Esophagus muscularis mucosa (tissue), 4 donors: ENCODE data around the gene SMCHD1. TPM values are rescaled to one million over a fixed set of nuclear protein-coding genes. Genes with fewer than 3 reads are reported as not detected.

Experiments
- DNase-seq: peaks from one replicate; pipeline ENCODE4 v3.0.0-alpha.2; 2017; ENCODE audit errors: extremely low spot score
- H3K27ac ChIP-seq, 4 donors: fragments of 200-600 bp; sonication (generic); replicated peaks in 1 of 4; 1 replicate in 3 of 4; 2 replicates in 1 of 4; pipeline ENCODE4 v1.5.1; 2016 to 2019; ENCODE audit warnings: mild to moderate bottlenecking in 1 of 4
- H3K27me3 ChIP-seq, 4 donors: fragments of 200-600 bp; sonication (generic); one replicate each; pipeline versions ENCODE4 v1.5.1 to v1.6.0; 2016 to 2019
- H3K36me3 ChIP-seq, 4 donors: fragments of 200-600 bp; sonication (generic); one replicate each; pipeline ENCODE4 v1.5.1; 2016 to 2019
- H3K4me1 ChIP-seq, 4 donors: fragments of 200-600 bp; sonication (generic); one replicate each; pipeline ENCODE4 v1.5.1; 2016 to 2019
- H3K4me3 ChIP-seq, 4 donors: fragments of 200-600 bp; sonication (generic); 1 replicate in 2 of 4; 2 replicates in 2 of 4; pipeline ENCODE4 v1.5.1; 2016 to 2019; ENCODE audit warnings: mild to moderate bottlenecking in 4 of 4, moderate library complexity in 1 of 4
- H3K9me3 ChIP-seq, 4 donors: fragments of 200-600 bp; sonication (generic); 1 replicate in 3 of 4; 2 replicates in 1 of 4; pipeline ENCODE4 v1.5.1; 2016 to 2019
- CTCF ChIP-seq, 3 experiments: fragments of 200-600 bp in 2 of 3; fragments of 450-650 bp in 1 of 3; sonication (generic) in 2 of 3; IDR thresholded peaks; one replicate each; pipeline ENCODE4 v1.5.1; 2017 to 2019; ENCODE audit warnings: antibody characterized with exemption in 3 of 3, mild to moderate bottlenecking in 2 of 3, moderate library complexity in 1 of 3
- EP300 ChIP-seq: sonication (generic); formaldehyde crosslinking; IDR thresholded peaks from one replicate; pipeline ENCODE4 v1.6.1; 2017; ENCODE audit warnings: antibody characterized with exemption
- POLR2A ChIP-seq: fragments of 450-650 bp; IDR thresholded peaks from one replicate; pipeline ENCODE4 v1.6.1; 2017; ENCODE audit warnings: antibody characterized with exemption, moderate library complexity, mild to moderate bottlenecking, low read depth
- POLR2AphosphoS5 ChIP-seq, 2 donors: sonication (generic); formaldehyde crosslinking; IDR thresholded peaks; one replicate each; pipeline ENCODE4 v1.6.1; 2017; ENCODE audit warnings: antibody characterized with exemption in 2 of 2
- WGBS: methylation state at CpG from one replicate; pipeline ENCODE4 v1.1.5; 2018; 5-methylcytosine and 5-hydroxymethylcytosine counted together
- intact Hi-C: fragments of 100-400 bp; cut with DNase I; formaldehyde crosslinking; loops from one replicate; pipeline ENCODE4 v1.15.1; 2023
- total RNA-seq, 4 donors: library from RNA; depleted of rRNA; stranded (reverse); fragments of >200 nt; gene quantifications; one replicate each; pipeline versions ENCODE4 v1.1.0 to v1.2.1, GENCODE V29; 2016

SMCHD1 gene
- total RNA-seq, 4 donors from 2014 or later, result 47.9 to 62.3 (median 58.2) TPM

GRCh38 chr18:2635586-2635985, 19.9 kb upstream of the SMCHD1 start:
- Histone ChIP-seq H3K27me3 (no peaks in the 10 kb centered on the region), H3K9me3 (no peaks in the 10 kb centered on the region), H3K27ac (peak overlapping the region; percentile 62 to 77 (median 70)), H3K36me3 (no peaks in the 10 kb centered on the region), H3K4me3 (no peak overlapping the region), H3K4me1 (peaks cover 0 to 14% (median 7%) of the 10 kb centered on the region in 4 donors)
- intact Hi-C loops, result no loop called here
- no peak for DNase-seq
- 73% methylated on average over 1 of the region's 1 CpG for WGBS
- TF ChIP-seq POLR2AphosphoS5 (IDR thresholded peaks at IDR 0.05), result no peak
- no peak for TF ChIP-seq EP300

- Histone ChIP-seq H3K27me3 (no peaks in the 10 kb centered on the region), H3K4me3 (peak overlapping the region in 1 of 4 donors; percentile 34), H3K36me3 (no peaks in the 10 kb centered on the region), H3K9me3 (no peaks in the 10 kb centered on the region), H3K27ac (peak overlapping the region; percentile 62 to 77 (median 70)), H3K4me1 (peaks cover 3 to 14% (median 7%) of the 10 kb centered on the region in 4 donors)
- TF ChIP-seq POLR2AphosphoS5 (IDR thresholded peaks at IDR 0.05) (no peak), CTCF (IDR thresholded peaks at IDR 0.05) (no peak)
- WGBS, result 57% methylated on average over 9 of the region's 9 CpGs
- no peak for DNase-seq
- intact Hi-C loops, result no loop called here
Observed at GRCh38 chr18:2636126-2636631, 19.3 kb upstream of the SMCHD1 start.

GRCh38 chr18:2641638-2642037, 13.9 kb upstream of the SMCHD1 start:
- WGBS, result 28% methylated on average over 2 of the region's 2 CpGs
- H3K9me3 ChIP-seq, result no peaks in the 10 kb centered on the region
- H3K4me3 ChIP-seq, result peak overlapping the region in 3 of 4 donors; percentile 9 to 13 (median 11)
- peaks cover 0 to 3% (median 0%) of the 10 kb centered on the region in 4 donors for H3K27me3 ChIP-seq
- peak overlapping the region in 2 of 4 donors; percentile 9 for H3K27ac ChIP-seq
- no peaks in the 10 kb centered on the region for H3K36me3 ChIP-seq
- H3K4me1 ChIP-seq, result peaks cover 0 to 7% (median 6%) of the 10 kb centered on the region in 4 donors
- DNase-seq, result no peak
- intact Hi-C loops, result no loop called here
- TF ChIP-seq EP300 (no peak), POLR2AphosphoS5 (IDR thresholded peaks at IDR 0.05) (no peak), POLR2A (no peak), CTCF (IDR thresholded peaks at IDR 0.05) (no peak)

GRCh38 chr18:2642771-2643170, 12.8 kb upstream of the SMCHD1 start:
- intact Hi-C loops, result no loop called here
- H3K36me3 ChIP-seq, result no peaks in the 10 kb centered on the region
- peaks cover 0 to 3% (median 0%) of the 10 kb centered on the region in 4 donors for H3K27me3 ChIP-seq
- H3K4me3 ChIP-seq, result no peak overlapping the region
- no peaks in the 10 kb centered on the region for H3K9me3 ChIP-seq
- H3K27ac ChIP-seq, result no peak overlapping the region
- H3K4me1 ChIP-seq, result peaks cover 0 to 5% (median under 1%) of the 10 kb centered on the region in 4 donors
- no peak for TF ChIP-seq POLR2A
- no peak for TF ChIP-seq EP300
- TF ChIP-seq POLR2AphosphoS5 (IDR thresholded peaks at IDR 0.05), result no peak
- TF ChIP-seq CTCF (IDR thresholded peaks at IDR 0.05), result no peak
- DNase-seq, result no peak
- 100% methylated on average over 1 of the region's 1 CpG for WGBS

GRCh38 chr18:2644535-2644934, 11.0 kb upstream of the SMCHD1 start:
- peaks cover 0 to 3% (median 0%) of the 10 kb centered on the region in 4 donors for H3K27me3 ChIP-seq
- H3K9me3 ChIP-seq, result no peaks in the 10 kb centered on the region
- DNase-seq, result no peak
- H3K4me1 ChIP-seq, result peaks cover 0 to 5% (median 0%) of the 10 kb centered on the region in 4 donors
- intact Hi-C loops, result no loop called here
- H3K27ac ChIP-seq, result no peak overlapping the region
- no peak for TF ChIP-seq POLR2A
- no peak for TF ChIP-seq CTCF (IDR thresholded peaks at IDR 0.05)
- WGBS, result 100% methylated on average over 1 of the region's 1 CpG
- no peak overlapping the region for H3K4me3 ChIP-seq
- no peaks in the 10 kb centered on the region for H3K36me3 ChIP-seq
